HCT116 (cell line): ENCODE results near the gene CEP19. TPM values are rescaled to one million over a fixed set of nuclear protein-coding genes. Genes with fewer than 3 reads are reported as not detected.

Experiments
- ATAC-seq: fragments of 200-7000 bp; cut with Tn5 transposase; 2 replicates; pipeline ENCODE4 v1.9.1; 2020; ENCODE audit warnings: mild to moderate bottlenecking, moderate library complexity
- BruUV-seq: library from RNA; stranded (reverse); fragments of 400-500 nt; replicated peaks from 2 replicates; lab custom pipeline; 2021; lab: Mats Ljungman, UMichigan
- CTCF ChIA-PET: fragments of 300-600 bp; sonication (Branson Sonifier 250); formaldehyde crosslinking; loops from one replicate; lab custom pipeline; 2021; ENCODE audit warnings: antibody characterized with exemption; lab: Charles Lee
- POLR2A ChIA-PET: fragments of 300-600, 350-600 bp; sonication (Branson Sonifier 250); formaldehyde crosslinking; loops from one replicate; lab custom pipeline; 2021; ENCODE audit warnings: antibody characterized with exemption; lab: Charles Lee
- RAD21 ChIA-PET, 2 experiments: fragments of 300-600 bp; sonication (Branson Sonifier 250); formaldehyde crosslinking; loops; one replicate each; lab custom pipeline; 2023; ENCODE audit warnings: low total read pairs in 2 of 2; ENCODE audit not compliant: uncharacterized antibody in 2 of 2, unreplicated experiment in 2 of 2, low non-redundant PET in 1 of 2; lab: Charles Lee
- DNase-seq: peaks from one replicate; pipeline ENCODE4 v3.0.0-alpha.2; 2010; ENCODE audit warnings: low read depth, low spot score
- H2AFZ ChIP-seq: fragments of 200-600 bp; shearing (Covaris generic), sonication (generic); 2 replicates; pipeline ENCODE4 v1.6.1; 2017; ENCODE audit warnings: low read depth, mixed run types, mixed read lengths, antibody characterized with exemption, low read length; ENCODE audit not compliant: poor library complexity, severe bottlenecking
- H3K27ac ChIP-seq: 2 replicates; pipeline ENCODE4 v1.5.1; 2012; ENCODE audit warnings: low read depth, low read length
- H3K27me3 ChIP-seq: fragments of 200-600 bp; sonication (generic); 2 replicates; pipeline ENCODE4 v1.6.1; 2016; ENCODE audit warnings: mixed run types, low read length, mixed read lengths; ENCODE audit not compliant: insufficient read depth
- H3K36me3 ChIP-seq, 2 experiments: fragments of 200-500 bp in 1 of 2; fragments of 200-600 bp in 1 of 2; sonication (Bioruptor generic) in 1 of 2; sonication (generic) in 1 of 2; 2 replicates each; pipeline versions ENCODE4 v1.5.1 to v1.6.1; 2014 to 2016; ENCODE audit warnings: low read length in 2 of 2, inconsistent platforms in 1 of 2, mixed read lengths in 1 of 2, mixed run types in 1 of 2; ENCODE audit not compliant: insufficient read depth in 2 of 2, control insufficient read depth in 1 of 2
- H3K4me1 ChIP-seq, 2 experiments: fragments of 200-600 bp in 1 of 2; sonication (generic) in 1 of 2; 2 replicates each; pipeline versions ENCODE4 v1.5.1 to v1.6.1; 2012 to 2017; ENCODE audit warnings: low read length in 2 of 2, inconsistent platforms in 1 of 2, mild to moderate bottlenecking in 1 of 2, mixed read lengths in 1 of 2, mixed run types in 1 of 2, moderate library complexity in 1 of 2; ENCODE audit not compliant: insufficient read depth in 2 of 2, control insufficient read depth in 1 of 2
- H3K4me2 ChIP-seq: fragments of 200-600 bp; sonication (generic); 2 replicates; pipeline ENCODE4 v1.6.1; 2017; ENCODE audit warnings: mixed run types, low read length, mixed read lengths
- H3K4me3 ChIP-seq, 2 experiments: fragments of 200-600 bp in 1 of 2; sonication (generic) in 1 of 2; replicated peaks in 1 of 2; 2 replicates each; pipeline ENCODE4 v1.5.1; 2011 to 2016; ENCODE audit warnings: low read length in 2 of 2, control low read depth in 1 of 2, low read depth in 1 of 2, mild to moderate bottlenecking in 1 of 2, mixed read lengths in 1 of 2, mixed run types in 1 of 2
- H3K79me2 ChIP-seq: fragments of 200-600 bp; sonication (generic); 2 replicates; pipeline ENCODE4 v1.6.1; 2017; ENCODE audit warnings: mild to moderate bottlenecking, mixed run types, low read length, moderate library complexity, mixed read lengths; ENCODE audit not compliant: insufficient read depth
- H3K9ac ChIP-seq: fragments of 200-600 bp; sonication (generic); 2 replicates; pipeline ENCODE4 v1.6.1; 2016; ENCODE audit warnings: low read length, mixed read lengths
- H3K9me2 ChIP-seq: fragments of 200-600 bp; sonication (generic), shearing (Covaris generic); 2 replicates; pipeline ENCODE4 v1.6.1; 2017; ENCODE audit warnings: mixed run types, mild to moderate bottlenecking, moderate library complexity; ENCODE audit not compliant: insufficient read depth
- H3K9me3 ChIP-seq, 2 experiments: fragments of 200-500 bp in 1 of 2; fragments of 200-600 bp in 1 of 2; sonication (Bioruptor generic) in 1 of 2; sonication (generic) in 1 of 2; 2 replicates each; pipeline ENCODE4 v1.6.1; 2014 to 2017; ENCODE audit warnings: low read length in 2 of 2, mixed read lengths in 2 of 2, inconsistent platforms in 1 of 2, low read depth in 1 of 2, mild to moderate bottlenecking in 1 of 2, mixed run types in 1 of 2, moderate library complexity in 1 of 2; ENCODE audit not compliant: control insufficient read depth in 1 of 2, insufficient read depth in 1 of 2
- H4K20me1 ChIP-seq: fragments of 200-600 bp; sonication (generic), shearing (Covaris generic); 2 replicates; pipeline ENCODE4 v1.6.1; 2017; ENCODE audit warnings: mixed run types, mild to moderate bottlenecking, moderate library complexity; ENCODE audit not compliant: insufficient read depth
- ATF3 ChIP-seq: IDR thresholded peaks from 2 replicates; pipeline ENCODE4 v1.6.1; 2012
- CBX3 ChIP-seq: IDR thresholded peaks from 2 replicates; pipeline ENCODE4 v1.6.1; 2012; ENCODE audit warnings: low read depth
- EGR1 ChIP-seq: IDR thresholded peaks from 2 replicates; pipeline ENCODE4 v1.6.1; 2012; ENCODE audit warnings: low read depth
- ELF1 ChIP-seq: IDR thresholded peaks from 2 replicates; pipeline ENCODE4 v1.6.1; 2012; ENCODE audit warnings: low read depth, borderline replicate concordance
- POLR2A ChIP-seq: IDR thresholded peaks from 2 replicates; pipeline ENCODE4 v1.7.0; 2011; ENCODE audit warnings: borderline replicate concordance; ENCODE audit not compliant: insufficient read depth, insufficient read length; ENCODE audit errors: extremely low read depth
- POLR2AphosphoS5 ChIP-seq: IDR thresholded peaks from 2 replicates; pipeline ENCODE4 v1.6.1; 2011; ENCODE audit warnings: mild to moderate bottlenecking, low read depth, low read length, moderate library complexity
- RAD21 ChIP-seq: IDR thresholded peaks from 2 replicates; pipeline ENCODE4 v1.6.1; 2012; ENCODE audit warnings: low read depth, mild to moderate bottlenecking
- SIN3A ChIP-seq: IDR thresholded peaks from 2 replicates; pipeline ENCODE4 v1.6.1; 2012; ENCODE audit warnings: low read depth
- SP1 ChIP-seq: IDR thresholded peaks from 2 replicates; pipeline ENCODE4 v1.6.1; 2012; ENCODE audit warnings: low read depth
- YY1 ChIP-seq: IDR thresholded peaks from 2 replicates; pipeline ENCODE4 v1.6.1; 2011; ENCODE audit warnings: low read length, low read depth, moderate library complexity, mild to moderate bottlenecking; ENCODE audit not compliant: insufficient replicate concordance; ENCODE audit errors: extremely low read depth
- ZFX ChIP-seq: fragments of 450-650 bp; IDR thresholded peaks from 2 replicates; pipeline ENCODE4 v1.6.1; 2017
- ZNF274 ChIP-seq: fragments of 200-500 bp; sonication (Bioruptor generic); IDR thresholded peaks from 2 replicates; pipeline ENCODE4 v1.6.1; 2014; ENCODE audit warnings: mild to moderate bottlenecking, low read depth, low read length, inconsistent platforms
- intact Hi-C: fragments of 100-400 bp; cut with micrococcal nuclease; formaldehyde crosslinking; loops from 2 replicates; pipeline ENCODE4 v1.10.0; 2022
- total RNA-seq: library from RNA; stranded (reverse); gene quantifications from one replicate; pipeline ENCODE4 v1.2.1, GENCODE V29; 2021; ENCODE audit not compliant: unreplicated experiment
- TF ChIP-seq, protein P1 (sequence below): IDR thresholded peaks from 2 replicates; pipeline ENCODE4 v1.6.1; 2012; ENCODE audit warnings: low read depth
- TF ChIP-seq, protein P2 (sequence below), 3 experiments: fragments of 200-600 bp in 1 of 3; sonication (generic) in 1 of 3; IDR thresholded peaks in 2 of 3; conservative IDR thresholded peaks in 1 of 3; 2 replicates each; pipeline ENCODE4 v1.5.1; 2012 to 2017; ENCODE audit warnings: low read depth in 2 of 3, low read length in 2 of 3, antibody characterized with exemption in 1 of 3, borderline replicate concordance in 1 of 3, control low read depth in 1 of 3, mild to moderate bottlenecking in 1 of 3, mixed read lengths in 1 of 3, mixed run types in 1 of 3, moderate library complexity in 1 of 3; ENCODE audit not compliant: insufficient read depth in 1 of 3

The CEP19 gene
- total RNA-seq, 1 experiment from 2014 or later: 2.7 TPM

GRCh38 chr3:196661400-196661799 is 50.6 kb downstream of the CEP19 start:
- H2AFZ ChIP-seq: no peak overlapping the region
- H3K9me2 ChIP-seq: no peaks in the 10 kb centered on the region
- TF ChIP-seq POLR2A: no peak
- H3K27me3 ChIP-seq: no peaks in the 10 kb centered on the region
- ChIA-PET CTCF (interaction anchor here (1.0 kb wide), 1 partner anchor 16 kb away, joined by 3 read pairs; no protein-coding TSS in a partner anchor), RAD21 (no interaction called here), POLR2A (no interaction called here)
- no peak overlapping the region for H3K27ac ChIP-seq
- intact Hi-C loops: no loop called here
- H3K9me3 ChIP-seq: no peaks in the 10 kb centered on the region
- BruUV-seq: no TSS peak
- no peaks in the 10 kb centered on the region for H3K36me3 ChIP-seq
- no peaks in the 10 kb centered on the region for H3K79me2 ChIP-seq
- ATAC-seq: peak; percentile 53
- H3K4me3 ChIP-seq: no peak overlapping the region
- no peak overlapping the region for H3K9ac ChIP-seq
- no peak for DNase-seq
- no peak overlapping the region for H3K4me2 ChIP-seq
- H4K20me1 ChIP-seq: no peaks in the 10 kb centered on the region
- H3K4me1 ChIP-seq: no peaks in the 10 kb centered on the region

DNA sequence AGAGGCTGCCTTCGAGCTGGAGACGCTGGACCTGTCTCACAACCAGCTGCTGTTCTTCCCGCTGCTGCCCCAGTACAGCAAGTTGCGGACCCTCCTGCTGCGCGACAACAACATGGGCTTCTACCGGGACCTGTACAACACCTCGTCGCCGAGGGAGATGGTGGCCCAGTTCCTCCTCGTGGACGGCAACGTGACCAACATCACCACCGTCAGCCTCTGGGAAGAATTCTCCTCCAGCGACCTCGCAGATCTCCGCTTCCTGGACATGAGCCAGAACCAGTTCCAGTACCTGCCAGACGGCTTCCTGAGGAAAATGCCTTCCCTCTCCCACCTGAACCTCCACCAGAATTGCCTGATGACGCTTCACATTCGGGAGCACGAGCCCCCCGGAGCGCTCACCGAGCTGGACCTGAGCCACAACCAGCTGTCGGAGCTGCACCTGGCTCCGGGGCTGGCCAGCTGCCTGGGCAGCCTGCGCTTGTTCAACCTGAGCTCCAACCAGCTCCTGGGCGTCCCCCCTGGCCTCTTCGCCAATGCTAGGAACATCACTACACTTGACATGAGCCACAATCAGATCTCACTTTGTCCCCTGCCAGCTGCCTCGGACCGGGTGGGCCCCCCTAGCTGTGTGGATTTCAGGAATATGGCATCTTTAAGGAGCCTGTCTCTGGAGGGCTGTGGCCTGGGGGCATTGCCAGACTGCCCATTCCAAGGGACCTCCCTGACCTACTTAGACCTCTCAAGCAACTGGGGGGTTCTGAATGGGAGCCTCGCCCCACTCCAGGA is 51.5 kb downstream of the CEP19 start:
- no peak for DNase-seq
- no peaks in the 10 kb centered on the region for H3K9me2 ChIP-seq
- H3K9me3 ChIP-seq: no peaks in the 10 kb centered on the region
- no peaks in the 10 kb centered on the region for H3K36me3 ChIP-seq
- intact Hi-C loops: no loop called here
- no peak overlapping the region for H3K4me3 ChIP-seq
- BruUV-seq: no TSS peak
- H3K27me3 ChIP-seq: no peaks in the 10 kb centered on the region
- H2AFZ ChIP-seq: no peak overlapping the region
- H3K79me2 ChIP-seq: no peaks in the 10 kb centered on the region
- ATAC-seq: no peak
- ChIA-PET POLR2A (no interaction called here), CTCF (interaction anchor here (1.0 kb wide), 1 partner anchor 17 kb away, joined by 3 read pairs; no protein-coding TSS in a partner anchor), RAD21 (no interaction called here)
- H3K4me2 ChIP-seq: no peak overlapping the region
- H3K9ac ChIP-seq: no peak overlapping the region
- H3K27ac ChIP-seq: no peak overlapping the region
- no peaks in the 10 kb centered on the region for H3K4me1 ChIP-seq
- H4K20me1 ChIP-seq: no peaks in the 10 kb centered on the region
- TF ChIP-seq POLR2AphosphoS5 (no peak), YY1 (no peak), ZNF274 (no peak), SIN3A (no peak), CBX3 (no peak), ELF1 (no peak), POLR2A (no peak), ATF3 (no peak), RAD21 (no peak), SP1 (no peak), ZFX (no peak), EGR1 (no peak)
- TF ChIP-seq, protein P1, sequence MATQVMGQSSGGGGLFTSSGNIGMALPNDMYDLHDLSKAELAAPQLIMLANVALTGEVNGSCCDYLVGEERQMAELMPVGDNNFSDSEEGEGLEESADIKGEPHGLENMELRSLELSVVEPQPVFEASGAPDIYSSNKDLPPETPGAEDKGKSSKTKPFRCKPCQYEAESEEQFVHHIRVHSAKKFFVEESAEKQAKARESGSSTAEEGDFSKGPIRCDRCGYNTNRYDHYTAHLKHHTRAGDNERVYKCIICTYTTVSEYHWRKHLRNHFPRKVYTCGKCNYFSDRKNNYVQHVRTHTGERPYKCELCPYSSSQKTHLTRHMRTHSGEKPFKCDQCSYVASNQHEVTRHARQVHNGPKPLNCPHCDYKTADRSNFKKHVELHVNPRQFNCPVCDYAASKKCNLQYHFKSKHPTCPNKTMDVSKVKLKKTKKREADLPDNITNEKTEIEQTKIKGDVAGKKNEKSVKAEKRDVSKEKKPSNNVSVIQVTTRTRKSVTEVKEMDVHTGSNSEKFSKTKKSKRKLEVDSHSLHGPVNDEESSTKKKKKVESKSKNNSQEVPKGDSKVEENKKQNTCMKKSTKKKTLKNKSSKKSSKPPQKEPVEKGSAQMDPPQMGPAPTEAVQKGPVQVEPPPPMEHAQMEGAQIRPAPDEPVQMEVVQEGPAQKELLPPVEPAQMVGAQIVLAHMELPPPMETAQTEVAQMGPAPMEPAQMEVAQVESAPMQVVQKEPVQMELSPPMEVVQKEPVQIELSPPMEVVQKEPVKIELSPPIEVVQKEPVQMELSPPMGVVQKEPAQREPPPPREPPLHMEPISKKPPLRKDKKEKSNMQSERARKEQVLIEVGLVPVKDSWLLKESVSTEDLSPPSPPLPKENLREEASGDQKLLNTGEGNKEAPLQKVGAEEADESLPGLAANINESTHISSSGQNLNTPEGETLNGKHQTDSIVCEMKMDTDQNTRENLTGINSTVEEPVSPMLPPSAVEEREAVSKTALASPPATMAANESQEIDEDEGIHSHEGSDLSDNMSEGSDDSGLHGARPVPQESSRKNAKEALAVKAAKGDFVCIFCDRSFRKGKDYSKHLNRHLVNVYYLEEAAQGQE: no peak
- TF ChIP-seq, protein P2, sequence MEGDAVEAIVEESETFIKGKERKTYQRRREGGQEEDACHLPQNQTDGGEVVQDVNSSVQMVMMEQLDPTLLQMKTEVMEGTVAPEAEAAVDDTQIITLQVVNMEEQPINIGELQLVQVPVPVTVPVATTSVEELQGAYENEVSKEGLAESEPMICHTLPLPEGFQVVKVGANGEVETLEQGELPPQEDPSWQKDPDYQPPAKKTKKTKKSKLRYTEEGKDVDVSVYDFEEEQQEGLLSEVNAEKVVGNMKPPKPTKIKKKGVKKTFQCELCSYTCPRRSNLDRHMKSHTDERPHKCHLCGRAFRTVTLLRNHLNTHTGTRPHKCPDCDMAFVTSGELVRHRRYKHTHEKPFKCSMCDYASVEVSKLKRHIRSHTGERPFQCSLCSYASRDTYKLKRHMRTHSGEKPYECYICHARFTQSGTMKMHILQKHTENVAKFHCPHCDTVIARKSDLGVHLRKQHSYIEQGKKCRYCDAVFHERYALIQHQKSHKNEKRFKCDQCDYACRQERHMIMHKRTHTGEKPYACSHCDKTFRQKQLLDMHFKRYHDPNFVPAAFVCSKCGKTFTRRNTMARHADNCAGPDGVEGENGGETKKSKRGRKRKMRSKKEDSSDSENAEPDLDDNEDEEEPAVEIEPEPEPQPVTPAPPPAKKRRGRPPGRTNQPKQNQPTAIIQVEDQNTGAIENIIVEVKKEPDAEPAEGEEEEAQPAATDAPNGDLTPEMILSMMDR (IDR thresholded peaks at IDR 0.05 in 2 of 3, conservative IDR thresholded peaks at IDR 0.05 in 1 of 3; ENCODE audit: borderline replicate concordance in 1 of 3, insufficient read depth in 1 of 3, low read depth in 2 of 3, low read length in 2 of 3): no peak
